Endodermal cell (in vitro differentiated cells): ENCODE results near the gene MCAM. TPM values are rescaled to one million over a fixed set of nuclear protein-coding genes. Genes with fewer than 3 reads are reported as not detected.
A peak's percentile ranks its signal among the peaks of the same experiment; 100 is the strongest.

Experiments
- DNase-seq: peaks from one replicate; pipeline ENCODE4 v3.0.0-alpha.2; 2017
- H3K27ac ChIP-seq: 2 replicates; pipeline ENCODE4 v1.5.1; 2013; ENCODE audit warnings: mild to moderate bottlenecking, low read depth, low read length, moderate library complexity
- H3K27me3 ChIP-seq: 2 replicates; pipeline ENCODE4 v1.6.1; 2013; ENCODE audit warnings: mild to moderate bottlenecking, low read length, moderate library complexity; ENCODE audit not compliant: insufficient read depth, control insufficient read depth, poor library complexity, severe bottlenecking
- H3K36me3 ChIP-seq: 2 replicates; pipeline ENCODE4 v1.7.0; 2013; ENCODE audit warnings: mild to moderate bottlenecking, low read length, moderate library complexity; ENCODE audit not compliant: control insufficient read depth, insufficient read depth
- H3K4me1 ChIP-seq: one replicate; pipeline ENCODE4 v1.7.0; 2013; ENCODE audit warnings: low read length; ENCODE audit not compliant: control insufficient read depth, insufficient read depth
- H3K4me3 ChIP-seq: 2 replicates; pipeline ENCODE4 v1.5.1; 2013; ENCODE audit warnings: mild to moderate bottlenecking, low read length, moderate library complexity
- H3K9ac ChIP-seq: 2 replicates; pipeline ENCODE4 v1.6.1; 2013; ENCODE audit warnings: mild to moderate bottlenecking, low read length, moderate library complexity; ENCODE audit not compliant: poor library complexity, severe bottlenecking; ENCODE audit errors: extremely low read depth
- H3K9me3 ChIP-seq: 2 replicates; pipeline ENCODE4 v1.6.1; 2013; ENCODE audit warnings: mild to moderate bottlenecking, low read length, moderate library complexity; ENCODE audit not compliant: control insufficient read depth
- H3K27ac Mint-ChIP-seq: 2 replicates; pipeline ENCODE4 v1.8.0; 2020; ENCODE audit warnings: mixed read lengths
- H3K27me3 Mint-ChIP-seq: 2 replicates; pipeline ENCODE4 v1.8.0; 2021; ENCODE audit warnings: mild to moderate bottlenecking, mixed read lengths; ENCODE audit not compliant: insufficient read depth
- H3K36me3 Mint-ChIP-seq: 2 replicates; pipeline ENCODE4 v1.8.0; 2020; ENCODE audit warnings: low read depth, mixed read lengths
- H3K4me1 Mint-ChIP-seq: 2 replicates; pipeline ENCODE4 v1.8.0; 2020; ENCODE audit warnings: mixed read lengths
- H3K4me3 Mint-ChIP-seq: 2 replicates; pipeline ENCODE4 v1.8.0; 2020; ENCODE audit warnings: mild to moderate bottlenecking, moderate library complexity, mixed read lengths
- H3K9me3 Mint-ChIP-seq: 2 replicates; pipeline ENCODE4 v1.8.0; 2020; ENCODE audit warnings: mild to moderate bottlenecking, mixed read lengths
- WGBS, 2 experiments: methylation state at CpG; one replicate each; pipeline versions ENCODE4 v1.1.5 to v1.1.7; 2013; ENCODE audit warnings: missing lambda C conversion rate in 2 of 2, mixed read lengths in 1 of 2; ENCODE audit not compliant: insufficient coverage in 1 of 2, insufficient read length in 1 of 2; 5-methylcytosine and 5-hydroxymethylcytosine counted together
- total RNA-seq, 2 donors: library from RNA; stranded (reverse); fragmentation: NEBNext Ultra II Directional in 1 of 2; extraction: Animal tissue kit (Norgen Biotek cat#: 25700) in 1 of 2; gene quantifications; 2 replicates in 1 of 2; 3 replicates in 1 of 2; pipeline ENCODE4 v1.2.1, GENCODE V29; 2021
- TF ChIP-seq, protein P1 (sequence below): fragments of 200-600 bp; sonication (generic); conservative IDR thresholded peaks from 2 replicates; pipeline ENCODE4 v1.5.0; 2021; ENCODE audit warnings: antibody characterized with exemption, mild to moderate bottlenecking

MCAM gene
- total RNA-seq, 2 donors from 2014 or later, result 21.9 to 28.3 TPM

DNA sequence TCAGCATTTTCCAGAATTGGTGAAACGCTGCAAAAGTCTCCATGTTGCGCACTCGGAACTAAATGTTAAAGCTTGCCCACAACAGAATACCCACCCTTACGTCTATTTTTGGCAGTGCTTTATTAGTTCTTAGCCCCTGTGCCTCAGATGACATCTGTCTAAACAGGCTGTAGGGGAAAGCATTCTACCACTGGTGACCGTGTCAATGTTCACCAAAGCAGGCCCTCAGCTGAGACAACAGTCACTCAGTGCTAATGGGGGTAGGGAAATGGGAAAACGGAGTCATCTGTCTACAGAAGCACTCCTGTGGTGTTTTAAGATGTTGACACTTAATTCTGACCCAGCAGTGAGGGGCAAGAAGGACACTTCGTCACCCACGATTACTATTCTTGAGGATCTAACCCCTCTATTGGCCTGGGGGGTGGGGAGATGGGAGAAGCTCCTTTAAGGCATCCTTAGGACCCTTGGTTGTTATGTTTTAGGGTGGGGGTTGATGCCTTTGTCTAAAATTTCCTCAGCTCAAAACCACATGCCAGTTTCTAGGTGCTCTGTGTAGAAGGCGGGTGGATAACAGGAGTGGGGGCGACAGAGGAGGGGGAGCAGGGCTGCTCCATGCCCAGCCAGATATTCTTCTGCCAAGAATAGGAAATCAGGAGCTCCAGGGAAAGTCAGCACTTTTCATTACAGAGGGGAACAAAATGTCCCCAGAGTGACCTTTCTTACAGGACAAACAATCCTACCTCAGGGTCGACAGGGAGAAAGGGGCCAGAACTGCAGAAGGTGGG is 45.2 kb upstream of the MCAM start:
- H3K27me3 Mint-ChIP-seq, result peaks cover 46% of the 10 kb centered on the region
- Histone ChIP-seq H3K27ac (no peak overlapping the region), H3K27me3 (peaks cover 14% of the 10 kb centered on the region), H3K4me3 (peak overlapping the region; percentile 75), H3K9me3 (no peaks in the 10 kb centered on the region), H3K4me1 (peaks cover 30% of the 10 kb centered on the region), H3K36me3 (peaks cover 41% of the 10 kb centered on the region), H3K9ac (no peak overlapping the region)
- H3K36me3 Mint-ChIP-seq, result peaks cover 46% of the 10 kb centered on the region
- peak overlapping the region; percentile 40 for H3K4me3 Mint-ChIP-seq
- 74 to 90% methylated on average over 7 to 11 of the region's 11 CpGs for WGBS, 2 experiments
- TF ChIP-seq, protein P1, sequence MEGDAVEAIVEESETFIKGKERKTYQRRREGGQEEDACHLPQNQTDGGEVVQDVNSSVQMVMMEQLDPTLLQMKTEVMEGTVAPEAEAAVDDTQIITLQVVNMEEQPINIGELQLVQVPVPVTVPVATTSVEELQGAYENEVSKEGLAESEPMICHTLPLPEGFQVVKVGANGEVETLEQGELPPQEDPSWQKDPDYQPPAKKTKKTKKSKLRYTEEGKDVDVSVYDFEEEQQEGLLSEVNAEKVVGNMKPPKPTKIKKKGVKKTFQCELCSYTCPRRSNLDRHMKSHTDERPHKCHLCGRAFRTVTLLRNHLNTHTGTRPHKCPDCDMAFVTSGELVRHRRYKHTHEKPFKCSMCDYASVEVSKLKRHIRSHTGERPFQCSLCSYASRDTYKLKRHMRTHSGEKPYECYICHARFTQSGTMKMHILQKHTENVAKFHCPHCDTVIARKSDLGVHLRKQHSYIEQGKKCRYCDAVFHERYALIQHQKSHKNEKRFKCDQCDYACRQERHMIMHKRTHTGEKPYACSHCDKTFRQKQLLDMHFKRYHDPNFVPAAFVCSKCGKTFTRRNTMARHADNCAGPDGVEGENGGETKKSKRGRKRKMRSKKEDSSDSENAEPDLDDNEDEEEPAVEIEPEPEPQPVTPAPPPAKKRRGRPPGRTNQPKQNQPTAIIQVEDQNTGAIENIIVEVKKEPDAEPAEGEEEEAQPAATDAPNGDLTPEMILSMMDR, result no peak
- H3K27ac Mint-ChIP-seq, result no peak overlapping the region
- no peaks in the 10 kb centered on the region for H3K9me3 Mint-ChIP-seq
- peaks cover 28% of the 10 kb centered on the region for H3K4me1 Mint-ChIP-seq
- DNase-seq, result peak; percentile 44

DNA sequence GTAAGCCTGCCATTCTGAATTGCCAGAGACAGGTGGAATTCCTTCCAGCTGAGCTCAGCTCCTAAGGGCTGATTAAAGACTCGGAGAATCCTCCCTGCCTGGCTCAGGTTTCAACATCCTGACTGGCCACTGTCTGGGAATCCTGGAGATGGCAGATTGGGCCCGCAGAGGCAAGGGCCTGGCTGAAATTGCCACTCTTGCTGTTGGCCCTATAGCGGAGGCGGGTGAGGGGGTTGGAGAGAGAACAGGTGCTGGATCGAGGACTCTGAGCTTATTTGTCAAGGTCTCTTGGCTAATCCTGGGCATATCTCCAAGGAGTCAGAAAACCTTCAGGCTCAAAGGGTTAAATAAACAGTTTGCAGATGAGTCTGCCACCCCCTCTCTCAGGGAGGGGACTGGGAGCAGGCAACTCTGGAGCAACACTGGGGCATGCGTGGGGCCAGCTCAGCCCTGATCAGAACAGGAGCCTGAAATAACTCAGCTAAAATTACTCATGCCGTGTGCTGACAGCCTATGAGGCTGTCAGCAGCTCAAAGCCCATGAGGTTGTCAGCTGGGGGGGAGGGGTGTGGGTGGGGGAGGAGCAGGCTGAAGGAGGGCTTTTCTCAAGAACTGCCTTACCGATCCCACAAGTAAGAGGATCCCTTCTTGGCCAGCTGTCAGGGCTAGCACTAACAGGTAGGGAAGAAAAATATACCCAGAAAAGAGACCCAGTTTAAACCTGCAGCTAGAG is 44.3 kb upstream of the MCAM start:
- H3K27ac Mint-ChIP-seq, result peak overlapping the region; percentile 94
- H3K9ac ChIP-seq, result peak overlapping the region; percentile 1
- peaks cover 30% of the 10 kb centered on the region for H3K4me1 Mint-ChIP-seq
- peak overlapping the region; percentile 75 for H3K4me3 ChIP-seq
- TF ChIP-seq, protein P1, result no peak
- no peaks in the 10 kb centered on the region for H3K9me3 ChIP-seq
- peaks cover 42% of the 10 kb centered on the region for H3K27me3 Mint-ChIP-seq
- H3K36me3 ChIP-seq, result peaks cover 36% of the 10 kb centered on the region
- WGBS, 2 experiments, result 9 to 13% methylated on average over 5 to 8 of the region's 8 CpGs
- peak overlapping the region; percentile 37 for H3K4me3 Mint-ChIP-seq
- H3K27ac ChIP-seq, result peak overlapping the region; percentile 1
- peaks cover 14% of the 10 kb centered on the region for H3K27me3 ChIP-seq
- H3K4me1 ChIP-seq, result peaks cover 30% of the 10 kb centered on the region
- DNase-seq, result peak; percentile 90
- no peaks in the 10 kb centered on the region for H3K9me3 Mint-ChIP-seq
- peaks cover 42% of the 10 kb centered on the region for H3K36me3 Mint-ChIP-seq

DNA sequence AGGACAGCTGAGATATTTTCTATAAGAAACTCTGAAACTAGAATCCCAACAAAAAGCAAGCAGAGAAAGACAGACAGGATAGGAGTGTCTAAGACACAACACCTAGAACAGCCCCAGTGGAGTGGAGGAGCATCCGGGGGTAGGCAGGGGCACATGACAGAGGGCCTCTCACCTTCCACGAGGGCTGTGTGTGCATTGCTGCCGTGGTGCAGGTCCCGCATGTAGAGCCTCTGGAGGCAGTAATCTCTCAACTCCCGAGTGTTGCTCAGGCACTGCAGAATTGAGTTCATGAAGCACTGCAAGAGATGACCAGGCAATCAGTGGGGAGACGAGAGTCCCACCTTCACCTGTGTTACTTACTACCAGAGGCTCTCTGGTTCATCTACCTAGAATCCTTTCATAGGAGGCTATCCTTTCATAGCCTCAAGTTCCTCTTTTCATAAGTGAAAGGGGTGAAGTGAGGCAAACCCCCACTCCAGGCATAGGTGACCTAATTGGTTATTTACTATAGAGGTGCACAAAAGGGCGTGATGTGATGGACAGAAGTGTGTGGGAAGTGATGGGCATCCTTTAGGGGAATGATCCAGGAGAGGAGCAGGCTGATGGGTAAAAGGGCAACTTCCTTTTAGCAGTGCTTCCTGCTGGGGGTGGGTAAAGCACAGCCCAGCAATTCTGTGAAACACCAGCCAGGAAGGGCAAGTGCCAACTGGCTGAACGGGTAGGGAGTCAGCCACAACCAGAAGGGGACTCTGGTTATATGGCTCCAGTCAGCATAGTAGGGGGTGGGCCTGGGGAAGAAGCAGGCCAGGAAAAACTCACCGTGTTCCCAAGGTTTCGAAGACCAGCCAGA is 42.7 kb upstream of the MCAM start:
- no peak overlapping the region for H3K9ac ChIP-seq
- DNase-seq, result no peak

More for the DNA sequence above, 42.7 kb upstream of the MCAM start:
- no peaks in the 10 kb centered on the region for H3K9me3 ChIP-seq
- Mint-ChIP-seq H3K9me3 (no peaks in the 10 kb centered on the region), H3K4me1 (peaks cover 33% of the 10 kb centered on the region), H3K36me3 (peaks cover 45% of the 10 kb centered on the region), H3K4me3 (no peak overlapping the region), H3K27ac (no peak overlapping the region), H3K27me3 (peaks cover 37% of the 10 kb centered on the region)
- 92 to 94% methylated on average over 10 of the region's 10 CpGs for WGBS, 2 experiments
- TF ChIP-seq, protein P1, result no peak
- peaks cover 4% of the 10 kb centered on the region for H3K27me3 ChIP-seq
- no peak overlapping the region for H3K27ac ChIP-seq
- H3K4me1 ChIP-seq, result peaks cover 30% of the 10 kb centered on the region
- H3K36me3 ChIP-seq, result peaks cover 50% of the 10 kb centered on the region
- H3K4me3 ChIP-seq, result no peak overlapping the region
